Motor neuron (in vitro differentiated cells): ENCODE data around the gene FHIT. TPM values are rescaled to one million over a fixed set of nuclear protein-coding genes. Genes with fewer than 3 reads are reported as not detected.

ENCODE experiments used
- ATAC-seq, 8 experiments: fragments of 200-7000 bp; cut with Tn5 transposase; replicated peaks in 6 of 8; 2 replicates each; pipeline ENCODE4 v1.8.0; 2021; ENCODE audit warnings: mild to moderate bottlenecking in 8 of 8, moderate library complexity in 8 of 8
- H3K27ac ChIP-seq, 2 donors: fragments of 250-450 bp; sonication (Bioruptor Pico); 2 replicates each; pipeline ENCODE4 v1.9.0; 2021; ENCODE audit warnings: antibody characterized with exemption in 2 of 2, mild to moderate bottlenecking in 2 of 2, moderate library complexity in 1 of 2
- H3K4me1 ChIP-seq, 2 donors: fragments of 250-450 bp; sonication (Bioruptor Pico); replicated peaks in 1 of 2; 2 replicates each; pipeline ENCODE4 v1.6.1; 2021; ENCODE audit warnings: antibody characterized with exemption in 2 of 2, mild to moderate bottlenecking in 2 of 2, moderate library complexity in 1 of 2
- H3K4me3 ChIP-seq, 5 donors: fragments of 250-450 bp; sonication (Bioruptor Pico); 2 replicates each; pipeline ENCODE4 v1.9.0; 2021; ENCODE audit warnings: antibody characterized with exemption in 5 of 5, mild to moderate bottlenecking in 5 of 5, moderate library complexity in 4 of 5
- WGBS, 10 experiments: fragments of 450-650 bp; shearing (Covaris generic); methylation state at CpG; one replicate each; pipeline ENCODE4 v1.0.0; 2022; 5-methylcytosine and 5-hydroxymethylcytosine counted together
- in situ Hi-C, 9 experiments: fragments of 400-800 bp; cut with MboI; loops; one replicate each; pipeline ENCODE4 v1.15.0; 2021; ENCODE audit warnings: low sequenced_read_pairs in 9 of 9, low pct_unique_long_range_greater_than_20kb in 2 of 9; ENCODE audit not compliant: unreplicated experiment in 9 of 9
- total RNA-seq, 8 experiments: library from RNA; unstranded; fragments of 300-600 nt; gene quantifications; 2 replicates each; pipeline versions ENCODE4 v1.2.3 to v1.2.4, GENCODE V29; 2022

Gene FHIT
- total RNA-seq, 8 experiments from 2014 or later: 1.6 to 25.1 (median 12.1) TPM

GRCh38 chr3:60935709-60936108 lies 315.5 kb downstream of the FHIT start:
- Histone ChIP-seq H3K4me1 (peaks cover 0 to 6% of the 10 kb centered on the region in 2 donors), H3K27ac (no peak overlapping the region), H3K4me3 (no peak overlapping the region)
- in situ Hi-C loops: no loop called here
- ATAC-seq: peak in 2 of 8 experiments; percentile 71 to 86
- 25 to 100% (median 79%) methylated on average over 1 to 3 of the region's 3 CpGs; no CpG with 5 or more reads in 4 of the 10 experiments for WGBS, 10 experiments

GRCh38 chr3:60933824-60934223 lies 317.4 kb downstream of the FHIT start:
- H3K4me1 ChIP-seq: peaks cover 0 to 6% of the 10 kb centered on the region in 2 donors
- no peak overlapping the region for H3K4me3 ChIP-seq
- in situ Hi-C loops: no loop called here
- ATAC-seq: peak in 2 of 8 experiments; percentile 51 to 87
- 43 to 100% (median 82%) methylated on average over 1 to 2 of the region's 2 CpGs; no CpG with 5 or more reads in 1 of the 10 experiments for WGBS, 10 experiments
- no peak overlapping the region for H3K27ac ChIP-seq

- ATAC-seq: no peak
- Histone ChIP-seq H3K27ac (no peak overlapping the region), H3K4me1 (peaks cover 0 to 6% of the 10 kb centered on the region in 2 donors), H3K4me3 (no peak overlapping the region)
- WGBS, 10 experiments: 14 to 86% (median 61%) methylated on average over 1 of the region's 1 CpG; no CpG with 5 or more reads in 4 of the 10 experiments
- in situ Hi-C loops: no loop called here
Measured at GRCh38 chr3:60932643-60933042, 318.6 kb downstream of the FHIT start.

- peaks cover 0 to 6% of the 10 kb centered on the region in 2 donors for H3K4me1 ChIP-seq
- no peak overlapping the region for H3K27ac ChIP-seq
- ATAC-seq: no peak
- no peak overlapping the region for H3K4me3 ChIP-seq
- in situ Hi-C loops: no loop called here
- 20 to 100% (median 100%) methylated on average over 1 to 2 of the region's 2 CpGs; no CpG with 5 or more reads in 1 of the 10 experiments for WGBS, 10 experiments
Measured at GRCh38 chr3:60932170-60932569, 319.1 kb downstream of the FHIT start.

- in situ Hi-C loops: no loop called here
- Histone ChIP-seq H3K4me1 (peaks cover 0 to 5% of the 10 kb centered on the region in 2 donors), H3K27ac (no peak overlapping the region), H3K4me3 (no peak overlapping the region)
- 79 to 100% (median 93%) methylated on average over 1 to 7 of the region's 7 CpGs for WGBS, 10 experiments
- ATAC-seq: no peak
Measured at GRCh38 chr3:60931452-60931851, 319.8 kb downstream of the FHIT start.

DNA sequence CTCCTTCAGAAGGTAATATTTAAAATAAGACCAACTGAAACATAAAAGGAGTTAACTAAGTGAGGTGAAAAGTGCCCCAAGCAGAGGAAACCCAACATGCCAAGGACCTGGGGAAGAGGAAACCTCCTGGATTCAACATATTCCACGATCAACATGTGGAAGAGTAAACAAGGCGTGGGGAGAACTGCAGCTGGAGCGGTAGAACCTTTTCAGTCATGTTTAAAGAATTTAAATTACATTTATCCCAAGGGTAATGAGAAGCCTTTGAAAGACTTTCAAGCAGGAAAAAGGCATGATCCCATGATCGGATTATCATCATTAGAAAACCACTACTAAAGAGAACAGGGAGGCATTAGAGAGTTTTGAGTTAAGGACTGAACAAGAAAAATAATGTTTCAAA lies 330.7 kb downstream of the FHIT start:
- Histone ChIP-seq H3K4me1 (peaks cover 0 to 9% of the 10 kb centered on the region in 2 donors), H3K4me3 (no peak overlapping the region), H3K27ac (no peak overlapping the region)
- ATAC-seq: peak in 1 of 8 experiments; percentile 38
- WGBS, 10 experiments: 21 to 93% (median 84%) methylated on average over 1 to 4 of the region's 4 CpGs; no CpG with 5 or more reads in 2 of the 10 experiments
- in situ Hi-C loops: no loop called here

GRCh38 chr3:60919296-60919695 lies 332.0 kb downstream of the FHIT start:
- WGBS, 10 experiments: 67 to 100% (median 100%) methylated on average over 1 to 2 of the region's 2 CpGs; no CpG with 5 or more reads in 5 of the 10 experiments
- no peak overlapping the region for H3K4me3 ChIP-seq
- H3K4me1 ChIP-seq: peaks cover 0 to 9% of the 10 kb centered on the region in 2 donors
- no peak for ATAC-seq
- no peak overlapping the region for H3K27ac ChIP-seq
- in situ Hi-C loops: no loop called here

DNA sequence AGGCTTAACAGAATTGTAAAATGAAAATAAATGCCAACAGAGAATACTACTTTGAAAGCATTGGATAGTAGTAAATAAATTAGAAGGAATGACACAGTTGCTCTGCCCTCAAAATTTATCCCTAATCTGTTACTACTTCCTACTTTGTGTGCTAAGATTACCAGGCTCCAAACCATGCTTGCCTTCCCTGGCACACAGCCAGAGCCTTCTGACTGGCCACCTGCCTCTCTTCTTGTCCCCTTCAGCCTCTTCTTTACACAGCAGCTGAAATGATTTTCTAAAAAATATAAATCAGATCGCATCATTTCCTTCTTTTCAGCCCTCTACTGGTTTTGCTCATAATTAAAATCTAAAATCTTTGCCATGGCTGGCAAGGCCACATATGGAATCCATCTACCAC lies 334.1 kb downstream of the FHIT start:
- WGBS, 10 experiments: 20 to 89% (median 67%) methylated on average over 1 of the region's 1 CpG; no CpG with 5 or more reads in 1 of the 10 experiments
- peak in 1 of 8 experiments; percentile 26 for ATAC-seq
- peaks cover 0 to 9% of the 10 kb centered on the region in 2 donors for H3K4me1 ChIP-seq
- H3K4me3 ChIP-seq: no peak overlapping the region
- in situ Hi-C loops: no loop called here
- no peak overlapping the region for H3K27ac ChIP-seq

- in situ Hi-C loops: no loop called here
- ATAC-seq: peak in 7 of 8 experiments; percentile 18 to 92 (median 74)
- WGBS, 10 experiments: 5 to 100% (median 63%) methylated on average over 1 to 4 of the region's 4 CpGs
Measured at GRCh38 chr3:60916546-60916945, 334.7 kb downstream of the FHIT start.

DNA sequence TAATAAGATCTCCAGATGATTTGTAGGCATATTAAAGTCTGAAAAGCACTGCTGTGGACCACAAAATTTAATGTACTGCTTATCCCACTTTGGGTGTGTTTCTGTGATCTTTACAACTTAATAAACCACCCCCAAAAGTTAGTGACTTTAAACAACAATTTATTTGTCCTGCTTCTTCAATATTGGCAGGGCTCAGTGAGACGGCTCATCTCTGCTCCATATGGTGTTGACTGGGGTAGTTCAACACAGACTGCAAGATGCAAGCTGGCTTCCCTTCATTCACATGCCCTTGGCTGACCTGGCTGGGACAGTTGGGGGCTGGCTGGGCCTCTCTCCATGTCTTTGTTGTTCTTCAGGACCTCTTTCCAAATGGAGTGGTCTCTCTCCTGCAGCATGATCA lies 337.8 kb downstream of the FHIT start:
- in situ Hi-C loops: no loop called here
- Histone ChIP-seq H3K4me1 (peaks cover 0 to 9% of the 10 kb centered on the region in 2 donors), H3K27ac (no peak overlapping the region), H3K4me3 (no peak overlapping the region)
- no peak for ATAC-seq
- WGBS, 10 experiments: 83 to 100% methylated on average over 1 of the region's 1 CpG; no CpG with 5 or more reads in 8 of the 10 experiments

More at GRCh38 chr3:60916546-60916945, 334.7 kb downstream of the FHIT start:
- Histone ChIP-seq H3K4me3 (no peak overlapping the region), H3K4me1 (peaks cover 0 to 9% of the 10 kb centered on the region in 2 donors), H3K27ac (no peak overlapping the region)

GRCh38 chr3:60912876-60913275 lies 338.4 kb downstream of the FHIT start:
- no peak overlapping the region for H3K27ac ChIP-seq
- H3K4me1 ChIP-seq: peaks cover 0 to 9% of the 10 kb centered on the region in 2 donors
- no peak overlapping the region for H3K4me3 ChIP-seq
- no peak for ATAC-seq
- in situ Hi-C loops: no loop called here
- WGBS, 10 experiments: 0 to 86% (median 56%) methylated on average over 1 of the region's 1 CpG; no CpG with 5 or more reads in 3 of the 10 experiments

GRCh38 chr3:60912142-60912541 lies 339.1 kb downstream of the FHIT start:
- WGBS, 10 experiments: 79 to 100% (median 100%) methylated on average over 1 to 3 of the region's 3 CpGs; no CpG with 5 or more reads in 3 of the 10 experiments
- in situ Hi-C loops: no loop called here
- peaks cover 0 to 8% of the 10 kb centered on the region in 2 donors for H3K4me1 ChIP-seq
- no peak overlapping the region for H3K4me3 ChIP-seq
- ATAC-seq: no peak
- H3K27ac ChIP-seq: no peak overlapping the region

DNA sequence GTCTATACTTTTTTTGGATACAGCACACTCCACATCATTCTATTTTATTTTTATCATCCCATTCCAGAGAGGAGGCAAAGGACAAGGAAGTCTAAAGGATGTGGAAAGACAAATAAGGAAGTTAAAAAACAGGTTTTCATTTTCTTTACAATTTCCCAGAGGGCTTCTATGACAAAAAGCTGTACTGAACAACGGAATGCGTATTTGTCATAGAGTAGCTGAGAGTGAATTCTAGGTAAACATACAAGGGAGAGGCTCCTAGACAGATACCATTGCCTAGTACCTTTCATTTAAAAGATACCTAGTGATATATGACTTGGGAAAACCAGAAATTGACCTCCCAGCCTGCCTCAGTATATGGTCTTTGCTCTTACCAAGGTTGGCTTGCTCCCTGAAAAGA lies 341.7 kb downstream of the FHIT start:
- 83 to 100% (median 100%) methylated on average over 2 of the region's 2 CpGs; no CpG with 5 or more reads in 2 of the 10 experiments for WGBS, 10 experiments
- Histone ChIP-seq H3K27ac (no peak overlapping the region), H3K4me1 (no peaks in the 10 kb centered on the region), H3K4me3 (no peak overlapping the region)
- in situ Hi-C loops: no loop called here
- no peak for ATAC-seq

DNA sequence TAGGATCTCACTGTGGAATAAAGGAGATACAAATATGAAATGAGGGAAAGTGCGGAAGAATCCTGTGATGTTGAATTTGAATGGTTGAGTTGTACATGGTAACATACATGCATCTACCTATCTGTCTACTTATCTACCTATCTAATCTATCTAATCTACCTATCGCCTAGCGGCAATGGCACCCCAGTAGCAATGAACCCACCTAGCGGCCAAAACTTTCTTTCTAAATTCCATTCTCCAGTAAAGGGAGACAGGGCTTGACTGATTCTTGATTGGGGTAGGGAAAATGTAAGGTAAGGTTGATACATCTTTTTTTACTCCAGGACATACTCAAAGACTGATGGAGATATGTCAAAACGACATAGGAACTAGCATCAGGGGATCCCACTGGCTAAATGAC lies 345.0 kb downstream of the FHIT start:
- WGBS, 10 experiments: 71 to 100% (median 84%) methylated on average over 1 to 5 of the region's 5 CpGs; no CpG with 5 or more reads in 1 of the 10 experiments
- in situ Hi-C loops: no loop called here
- Histone ChIP-seq H3K4me1 (no peaks in the 10 kb centered on the region), H3K27ac (no peak overlapping the region), H3K4me3 (no peak overlapping the region)
- ATAC-seq: no peak
